ENCODE data around the gene ZNF865. TPM values are rescaled to one million over a fixed set of nuclear protein-coding genes. Genes with fewer than 3 reads are reported as not detected.

The ZNF865 gene
- total RNA-seq, 4 donors from 2014 or later, result 7.5 to 15.4 (median 10.2) TPM

DNA sequence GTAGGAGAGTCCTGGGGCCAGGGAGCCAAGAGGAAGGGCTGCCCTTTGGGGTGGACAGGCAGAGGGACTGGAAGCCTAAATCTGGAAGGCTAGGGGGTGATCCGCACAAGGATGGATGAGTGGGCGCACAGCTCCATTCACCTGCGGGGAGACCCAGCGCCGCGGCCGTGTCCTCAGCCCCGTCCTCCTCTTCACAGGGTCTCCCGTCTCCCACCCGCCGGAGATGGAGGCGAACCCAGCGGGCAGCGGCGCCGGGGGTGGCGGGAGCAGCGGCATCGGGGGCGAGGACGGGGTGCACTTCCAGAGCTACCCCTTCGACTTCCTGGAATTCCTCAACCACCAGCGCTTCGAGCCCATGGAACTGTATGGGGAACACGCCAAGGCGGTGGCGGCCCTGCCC, 7.9 kb downstream of the ZNF865 start:
- Histone ChIP-seq H3K27me3 (no peaks in the 10 kb centered on the region), H3K4me1 (peaks cover 15 to 42% (median 27%) of the 10 kb centered on the region in 4 donors), H3K4me3 (no peak overlapping the region), H3K27ac (replicated peaks in 1 of 4) (no peak overlapping the region), H3K9me3 (no peaks in the 10 kb centered on the region), H3K36me3 (peaks cover 26 to 73% (median 60%) of the 10 kb centered on the region in 4 donors)
- no peak for TF ChIP-seq CTCF (IDR thresholded peaks at IDR 0.05)
- no peak for TF ChIP-seq EP300 (IDR thresholded peaks at IDR 0.05)
- no peak for TF ChIP-seq POLR2A (IDR thresholded peaks at IDR 0.05; ENCODE audit: low read depth)
- no peak for TF ChIP-seq POLR2AphosphoS5 (IDR thresholded peaks at IDR 0.05)
- WGBS, result 92% methylated on average over 22 of the region's 27 CpGs
- no peak for DNase-seq (ENCODE audit: extremely low spot score)
- intact Hi-C loops (cut with DNase I), result no loop called here

GRCh38 chr19:55613930-55614710, 8.7 kb downstream of the ZNF865 start:
- DNase-seq (ENCODE audit: extremely low spot score), result no peak
- WGBS, result 92% methylated on average over 43 of the region's 75 CpGs
- H3K4me3 ChIP-seq, result no peak overlapping the region
- H3K9me3 ChIP-seq, result no peaks in the 10 kb centered on the region
- no peak overlapping the region for H3K27ac ChIP-seq (replicated peaks in 1 of 4)
- TF ChIP-seq CTCF (IDR thresholded peaks at IDR 0.05), result no peak
- no peak for TF ChIP-seq POLR2AphosphoS5 (IDR thresholded peaks at IDR 0.05)
- TF ChIP-seq POLR2A (IDR thresholded peaks at IDR 0.05; ENCODE audit: low read depth), result no peak
- TF ChIP-seq EP300 (IDR thresholded peaks at IDR 0.05), result no peak
- peaks cover 26 to 71% (median 57%) of the 10 kb centered on the region in 4 donors for H3K36me3 ChIP-seq
- intact Hi-C loops (cut with DNase I), result no loop called here
- peaks cover 15 to 41% (median 33%) of the 10 kb centered on the region in 4 donors for H3K4me1 ChIP-seq
- H3K27me3 ChIP-seq, result no peaks in the 10 kb centered on the region

DNA sequence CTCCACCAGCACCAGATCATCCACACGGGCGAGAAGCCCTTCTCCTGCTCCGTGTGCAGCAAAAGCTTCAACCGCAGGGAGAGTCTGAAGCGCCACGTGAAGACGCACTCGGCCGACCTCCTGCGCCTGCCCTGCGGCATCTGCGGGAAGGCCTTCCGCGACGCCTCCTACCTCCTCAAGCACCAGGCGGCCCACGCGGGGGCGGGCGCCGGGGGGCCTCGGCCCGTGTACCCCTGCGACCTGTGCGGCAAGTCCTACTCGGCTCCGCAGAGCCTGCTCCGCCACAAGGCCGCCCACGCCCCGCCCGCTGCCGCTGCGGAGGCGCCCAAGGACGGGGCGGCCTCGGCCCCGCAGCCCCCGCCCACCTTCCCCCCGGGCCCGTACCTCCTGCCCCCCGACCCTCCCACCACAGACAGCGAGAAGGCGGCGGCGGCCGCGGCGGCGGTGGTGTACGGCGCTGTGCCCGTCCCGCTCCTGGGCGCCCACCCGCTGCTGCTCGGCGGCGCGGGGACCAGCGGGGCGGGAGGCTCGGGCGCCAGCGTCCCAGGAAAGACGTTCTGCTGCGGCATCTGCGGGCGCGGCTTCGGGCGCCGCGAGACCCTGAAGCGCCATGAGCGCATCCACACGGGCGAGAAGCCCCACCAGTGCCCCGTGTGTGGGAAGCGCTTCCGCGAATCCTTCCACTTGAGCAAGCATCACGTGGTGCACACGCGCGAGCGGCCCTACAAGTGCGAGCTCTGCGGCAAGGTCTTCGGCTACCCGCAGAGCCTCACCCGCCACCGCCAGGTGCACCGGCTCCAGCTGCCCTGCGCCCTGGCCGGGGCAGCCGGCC, 9.5 kb downstream of the ZNF865 start:
- intact Hi-C loops (cut with DNase I), result no loop called here
- Histone ChIP-seq H3K27ac (replicated peaks in 1 of 4) (no peak overlapping the region), H3K9me3 (no peaks in the 10 kb centered on the region), H3K4me3 (no peak overlapping the region), H3K36me3 (peaks cover 26 to 63% (median 49%) of the 10 kb centered on the region in 4 donors), H3K27me3 (no peaks in the 10 kb centered on the region), H3K4me1 (peaks cover 15 to 43% (median 41%) of the 10 kb centered on the region in 4 donors)
- no peak for DNase-seq (ENCODE audit: extremely low spot score)
- WGBS, result 96% methylated on average over 48 of the region's 98 CpGs
- TF ChIP-seq EP300 (IDR thresholded peaks at IDR 0.05) (no peak), CTCF (IDR thresholded peaks at IDR 0.05) (no peak), POLR2AphosphoS5 (IDR thresholded peaks at IDR 0.05) (no peak), POLR2A (IDR thresholded peaks at IDR 0.05; ENCODE audit: low read depth) (no peak)

DNA sequence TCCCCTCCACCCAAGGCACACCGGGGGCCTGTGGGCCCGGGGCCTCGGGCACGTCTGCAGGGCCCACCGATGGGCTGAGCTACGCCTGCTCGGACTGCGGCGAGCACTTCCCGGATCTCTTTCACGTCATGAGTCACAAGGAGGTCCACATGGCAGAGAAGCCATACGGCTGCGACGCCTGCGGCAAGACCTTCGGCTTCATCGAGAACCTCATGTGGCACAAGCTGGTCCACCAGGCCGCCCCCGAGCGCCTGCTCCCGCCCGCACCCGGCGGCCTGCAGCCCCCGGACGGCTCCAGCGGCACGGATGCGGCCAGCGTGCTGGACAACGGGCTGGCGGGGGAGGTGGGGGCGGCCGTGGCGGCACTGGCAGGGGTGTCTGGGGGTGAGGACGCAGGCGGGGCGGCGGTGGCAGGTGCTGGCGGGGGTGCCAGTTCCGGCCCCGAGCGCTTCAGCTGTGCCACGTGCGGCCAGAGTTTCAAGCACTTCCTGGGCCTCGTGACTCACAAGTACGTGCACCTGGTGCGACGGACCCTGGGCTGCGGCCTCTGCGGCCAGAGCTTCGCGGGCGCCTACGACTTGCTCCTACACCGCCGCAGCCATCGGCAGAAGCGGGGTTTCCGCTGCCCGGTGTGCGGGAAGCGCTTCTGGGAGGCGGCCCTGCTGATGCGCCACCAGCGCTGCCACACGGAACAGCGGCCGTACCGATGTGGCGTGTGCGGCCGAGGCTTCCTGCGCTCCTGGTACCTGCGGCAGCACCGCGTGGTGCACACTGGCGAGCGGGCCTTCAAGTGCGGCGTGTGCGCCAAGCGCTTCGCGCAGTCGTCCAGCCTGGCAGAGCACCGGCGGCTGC, 10.3 kb downstream of the ZNF865 start:
- Histone ChIP-seq H3K27ac (replicated peaks in 1 of 4) (no peak overlapping the region), H3K4me3 (no peak overlapping the region), H3K36me3 (peaks cover 26 to 61% (median 48%) of the 10 kb centered on the region in 4 donors), H3K4me1 (peaks cover 11 to 48% (median 41%) of the 10 kb centered on the region in 4 donors), H3K27me3 (no peaks in the 10 kb centered on the region), H3K9me3 (no peaks in the 10 kb centered on the region)
- DNase-seq (ENCODE audit: extremely low spot score), result no peak
- intact Hi-C loops (cut with DNase I), result no loop called here
- TF ChIP-seq POLR2AphosphoS5 (IDR thresholded peaks at IDR 0.05), result no peak
- TF ChIP-seq POLR2A (IDR thresholded peaks at IDR 0.05; ENCODE audit: low read depth), result no peak
- no peak for TF ChIP-seq EP300 (IDR thresholded peaks at IDR 0.05)
- no peak for TF ChIP-seq CTCF (IDR thresholded peaks at IDR 0.05)
- 97% methylated on average over 38 of the region's 88 CpGs for WGBS
